GM12878 (cell line): ENCODE data around the gene TNIP3.

Experiments used
- ATF2 ChIP-seq: IDR thresholded peaks from 2 replicates; pipeline ENCODE4 v1.6.1; 2012; ENCODE audit warnings: low read length, inconsistent platforms
- BHLHE40 ChIP-seq, 2 experiments: fragments of 450-650 bp in 1 of 2; IDR thresholded peaks; 2 replicates each; pipeline ENCODE4 v1.6.1; 2011 to 2017; ENCODE audit warnings: low read depth in 2 of 2, borderline replicate concordance in 1 of 2, improper control_type of control experiment in 1 of 2, low read length in 1 of 2, mild to moderate bottlenecking in 1 of 2
- EP300 ChIP-seq, 2 experiments: fragments of 150-350 bp in 1 of 2; IDR thresholded peaks; 2 replicates each; pipeline ENCODE4 v1.6.1; 2011 to 2012; ENCODE audit warnings: low read depth in 2 of 2, low read length in 2 of 2, borderline replicate concordance in 1 of 2, improper control_type of control experiment in 1 of 2, inconsistent platforms in 1 of 2; ENCODE audit not compliant: control insufficient read depth in 1 of 2
- EZH2 ChIP-seq: IDR thresholded peaks from 2 replicates; pipeline ENCODE4 v1.6.1; 2012; ENCODE audit warnings: low read depth, mild to moderate bottlenecking, control low read depth, inconsistent platforms, low read length, borderline replicate concordance; ENCODE audit not compliant: control insufficient read depth
- HDAC2 ChIP-seq: fragments of 200-600 bp; sonication (generic); IDR thresholded peaks from 2 replicates; pipeline ENCODE4 v1.6.1; 2017
- POLR2A ChIP-seq: IDR thresholded peaks from 2 replicates; pipeline ENCODE4 v1.6.1; 2011; ENCODE audit warnings: low read depth, mild to moderate bottlenecking, low read length
- POLR2AphosphoS5 ChIP-seq: IDR thresholded peaks from 2 replicates; pipeline ENCODE4 v1.6.1; 2011; ENCODE audit warnings: mild to moderate bottlenecking, low read length, inconsistent platforms
- RFX5 ChIP-seq: IDR thresholded peaks from 2 replicates; pipeline ENCODE4 v1.6.1; 2011; ENCODE audit warnings: low read depth, low read length, improper control_type of control experiment
- SRF ChIP-seq, 2 experiments: IDR thresholded peaks; 2 replicates each; pipeline ENCODE4 v1.6.1; 2011; ENCODE audit warnings: low read depth in 2 of 2, low read length in 2 of 2, mild to moderate bottlenecking in 1 of 2, moderate library complexity in 1 of 2
- ZNF274 ChIP-seq: IDR thresholded peaks from one replicate; pipeline ENCODE4 v1.8.0; 2011; ENCODE audit not compliant: insufficient read length, insufficient read depth
- TF ChIP-seq, protein P1 (sequence below), 3 experiments: IDR thresholded peaks in 2 of 3; conservative IDR thresholded peaks in 1 of 3; 2 replicates each; pipeline ENCODE4 v1.5.1; 2011; ENCODE audit warnings: low read depth in 3 of 3, low read length in 3 of 3, mild to moderate bottlenecking in 3 of 3, control low read depth in 2 of 3, moderate library complexity in 2 of 3, inconsistent platforms in 1 of 3, mixed read lengths in 1 of 3; ENCODE audit not compliant: control insufficient read depth in 2 of 3, insufficient read depth in 1 of 3; ENCODE audit errors: extremely low read depth in 1 of 3
- TF ChIP-seq, protein P2 (sequence below): IDR thresholded peaks from 2 replicates; pipeline ENCODE4 v1.6.1; 2012; ENCODE audit warnings: low read depth, low read length, improper control_type of control experiment

DNA sequence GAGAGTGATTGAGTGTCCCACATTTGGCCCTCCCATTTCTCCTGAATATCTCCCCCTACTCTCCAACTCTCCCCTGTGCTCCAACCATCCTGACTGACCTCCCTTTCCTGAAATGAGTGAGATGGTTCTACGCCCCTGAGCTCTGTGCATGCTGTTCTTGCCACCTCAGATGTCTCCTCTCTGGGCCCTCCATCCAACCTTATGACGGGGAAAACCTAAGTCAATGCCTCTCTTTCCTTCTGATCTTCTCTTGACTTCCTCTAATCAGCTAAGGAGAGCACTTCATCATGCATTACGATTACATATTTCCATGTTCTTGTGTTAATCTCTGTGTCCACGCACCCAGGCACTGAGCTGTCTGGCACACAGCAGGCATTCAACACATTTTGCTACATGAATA lies 1.1 kb upstream of the TNIP3 start:
- TF ChIP-seq BHLHE40 (IDR thresholded peaks at IDR 0.05; ENCODE audit: borderline replicate concordance in 1 of 2, low read depth in 2 of 2, low read length in 1 of 2) (no peak), HDAC2 (no peak), POLR2A (no peak), POLR2AphosphoS5 (no peak), ZNF274 (no peak), RFX5 (no peak), EZH2 (no peak), EP300 (IDR thresholded peaks at IDR 0.05; ENCODE audit: borderline replicate concordance in 1 of 2, control insufficient read depth in 1 of 2, low read depth in 2 of 2, low read length in 2 of 2) (no peak), ATF2 (no peak), SRF (IDR thresholded peaks at IDR 0.05; ENCODE audit: low read depth in 2 of 2, low read length in 2 of 2) (no peak)
- TF ChIP-seq, protein P1, sequence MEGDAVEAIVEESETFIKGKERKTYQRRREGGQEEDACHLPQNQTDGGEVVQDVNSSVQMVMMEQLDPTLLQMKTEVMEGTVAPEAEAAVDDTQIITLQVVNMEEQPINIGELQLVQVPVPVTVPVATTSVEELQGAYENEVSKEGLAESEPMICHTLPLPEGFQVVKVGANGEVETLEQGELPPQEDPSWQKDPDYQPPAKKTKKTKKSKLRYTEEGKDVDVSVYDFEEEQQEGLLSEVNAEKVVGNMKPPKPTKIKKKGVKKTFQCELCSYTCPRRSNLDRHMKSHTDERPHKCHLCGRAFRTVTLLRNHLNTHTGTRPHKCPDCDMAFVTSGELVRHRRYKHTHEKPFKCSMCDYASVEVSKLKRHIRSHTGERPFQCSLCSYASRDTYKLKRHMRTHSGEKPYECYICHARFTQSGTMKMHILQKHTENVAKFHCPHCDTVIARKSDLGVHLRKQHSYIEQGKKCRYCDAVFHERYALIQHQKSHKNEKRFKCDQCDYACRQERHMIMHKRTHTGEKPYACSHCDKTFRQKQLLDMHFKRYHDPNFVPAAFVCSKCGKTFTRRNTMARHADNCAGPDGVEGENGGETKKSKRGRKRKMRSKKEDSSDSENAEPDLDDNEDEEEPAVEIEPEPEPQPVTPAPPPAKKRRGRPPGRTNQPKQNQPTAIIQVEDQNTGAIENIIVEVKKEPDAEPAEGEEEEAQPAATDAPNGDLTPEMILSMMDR (IDR thresholded peaks at IDR 0.05 in 2 of 3, conservative IDR thresholded peaks at IDR 0.05 in 1 of 3; ENCODE audit: control insufficient read depth in 2 of 3, extremely low read depth in 1 of 3, insufficient read depth in 1 of 3, low read depth in 3 of 3, low read length in 3 of 3), result no peak
- TF ChIP-seq, protein P2, sequence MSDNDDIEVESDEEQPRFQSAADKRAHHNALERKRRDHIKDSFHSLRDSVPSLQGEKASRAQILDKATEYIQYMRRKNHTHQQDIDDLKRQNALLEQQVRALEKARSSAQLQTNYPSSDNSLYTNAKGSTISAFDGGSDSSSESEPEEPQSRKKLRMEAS, result no peak
